ENCODE measurements around the gene EGLN1.

The EGLN1 gene

DNA sequence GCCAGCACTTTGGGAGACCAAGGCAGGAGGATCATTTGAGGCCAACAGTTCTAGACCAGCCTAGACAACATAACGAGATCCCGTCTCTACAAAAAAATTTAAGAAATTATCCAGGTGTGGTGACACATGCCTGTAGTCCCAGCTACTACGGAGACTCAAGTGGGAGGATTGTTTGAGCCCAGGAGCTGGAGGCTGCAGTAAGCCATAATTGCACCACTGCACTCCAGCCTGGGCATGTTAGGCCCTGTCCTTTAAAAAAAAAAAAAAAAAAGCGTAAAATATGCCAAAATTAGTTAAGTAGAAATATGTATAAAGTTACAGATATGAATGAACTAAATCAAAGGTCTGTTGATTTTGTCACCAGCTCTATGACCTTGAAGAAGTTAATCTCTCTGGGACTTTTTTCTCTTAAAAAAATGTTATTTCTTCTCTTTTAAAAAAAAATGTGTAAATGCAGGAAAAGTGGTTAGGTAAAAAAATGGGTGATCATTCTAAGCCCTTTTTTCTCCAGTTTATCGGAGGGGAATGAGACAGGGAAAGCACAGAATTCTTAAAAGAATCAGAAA, 7.0 kb downstream of the EGLN1 start:
- TF ChIP-seq, protein P1, sequence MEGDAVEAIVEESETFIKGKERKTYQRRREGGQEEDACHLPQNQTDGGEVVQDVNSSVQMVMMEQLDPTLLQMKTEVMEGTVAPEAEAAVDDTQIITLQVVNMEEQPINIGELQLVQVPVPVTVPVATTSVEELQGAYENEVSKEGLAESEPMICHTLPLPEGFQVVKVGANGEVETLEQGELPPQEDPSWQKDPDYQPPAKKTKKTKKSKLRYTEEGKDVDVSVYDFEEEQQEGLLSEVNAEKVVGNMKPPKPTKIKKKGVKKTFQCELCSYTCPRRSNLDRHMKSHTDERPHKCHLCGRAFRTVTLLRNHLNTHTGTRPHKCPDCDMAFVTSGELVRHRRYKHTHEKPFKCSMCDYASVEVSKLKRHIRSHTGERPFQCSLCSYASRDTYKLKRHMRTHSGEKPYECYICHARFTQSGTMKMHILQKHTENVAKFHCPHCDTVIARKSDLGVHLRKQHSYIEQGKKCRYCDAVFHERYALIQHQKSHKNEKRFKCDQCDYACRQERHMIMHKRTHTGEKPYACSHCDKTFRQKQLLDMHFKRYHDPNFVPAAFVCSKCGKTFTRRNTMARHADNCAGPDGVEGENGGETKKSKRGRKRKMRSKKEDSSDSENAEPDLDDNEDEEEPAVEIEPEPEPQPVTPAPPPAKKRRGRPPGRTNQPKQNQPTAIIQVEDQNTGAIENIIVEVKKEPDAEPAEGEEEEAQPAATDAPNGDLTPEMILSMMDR (IDR thresholded peaks at IDR 0.05) = no peak
- TF ChIP-seq ZFX (IDR thresholded peaks at IDR 0.05; ENCODE audit: borderline replicate concordance) = no peak
- H3K27ac ChIP-seq = no peak overlapping the region

DNA sequence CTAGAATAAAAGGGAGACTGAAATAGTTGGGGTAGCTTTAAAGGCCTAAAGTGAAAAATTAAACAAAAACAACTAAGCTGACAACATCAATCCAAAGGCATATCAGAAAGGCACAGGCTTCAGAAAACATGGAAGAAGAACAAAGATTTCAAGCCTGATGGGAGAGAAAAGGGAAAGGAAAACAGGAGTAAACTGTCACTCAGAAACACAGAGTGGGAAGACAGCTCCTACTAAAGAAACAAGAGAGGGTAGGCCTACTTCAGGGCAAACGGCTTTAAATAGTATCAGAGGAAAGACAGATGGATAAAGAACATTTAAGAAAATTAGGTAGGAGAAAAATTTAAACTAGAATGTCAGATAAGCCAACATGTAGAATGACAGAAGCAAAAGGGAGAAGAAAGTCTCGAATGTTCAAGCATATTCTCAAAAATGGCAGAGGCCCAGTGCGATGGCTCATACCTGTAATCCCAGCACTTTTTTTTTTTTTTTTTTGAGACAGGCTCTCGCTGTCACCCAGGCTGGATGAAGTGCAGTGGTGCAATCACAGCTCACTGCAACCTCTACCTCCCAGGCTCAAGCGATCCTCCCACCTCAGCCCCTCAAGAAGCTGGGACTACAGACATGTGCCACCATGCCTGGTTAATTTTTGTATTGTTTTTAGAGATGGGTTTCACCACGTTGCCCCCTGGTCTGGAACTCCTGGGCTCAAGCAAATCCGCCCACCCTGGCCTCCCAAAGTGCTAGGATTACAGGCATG, 7.6 kb downstream of the EGLN1 start:
- no peak overlapping the region for H3K27ac ChIP-seq
- TF ChIP-seq, protein P1 (IDR thresholded peaks at IDR 0.05) = no peak
- TF ChIP-seq ZFX (IDR thresholded peaks at IDR 0.05; ENCODE audit: borderline replicate concordance) = no peak

DNA sequence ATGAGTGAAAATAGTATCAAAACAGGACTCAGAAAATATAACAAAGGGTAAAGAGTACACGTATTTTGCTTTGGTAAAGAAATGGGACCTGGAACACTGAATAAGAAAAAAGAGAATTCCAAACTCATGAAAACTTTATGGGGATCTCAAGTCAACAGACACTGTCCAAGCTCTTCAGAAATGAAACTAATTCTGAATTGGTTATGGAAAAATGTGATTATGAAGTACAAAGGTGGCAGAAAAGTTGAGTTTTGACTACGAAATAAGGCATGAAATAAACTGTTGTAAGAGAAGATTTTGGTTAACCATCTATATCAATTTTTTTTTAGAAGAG, 8.4 kb downstream of the EGLN1 start:
- H3K27ac ChIP-seq = no peak overlapping the region
- no peak for TF ChIP-seq ZFX (IDR thresholded peaks at IDR 0.05; ENCODE audit: borderline replicate concordance)
- TF ChIP-seq, protein P1 (IDR thresholded peaks at IDR 0.05) = no peak

DNA sequence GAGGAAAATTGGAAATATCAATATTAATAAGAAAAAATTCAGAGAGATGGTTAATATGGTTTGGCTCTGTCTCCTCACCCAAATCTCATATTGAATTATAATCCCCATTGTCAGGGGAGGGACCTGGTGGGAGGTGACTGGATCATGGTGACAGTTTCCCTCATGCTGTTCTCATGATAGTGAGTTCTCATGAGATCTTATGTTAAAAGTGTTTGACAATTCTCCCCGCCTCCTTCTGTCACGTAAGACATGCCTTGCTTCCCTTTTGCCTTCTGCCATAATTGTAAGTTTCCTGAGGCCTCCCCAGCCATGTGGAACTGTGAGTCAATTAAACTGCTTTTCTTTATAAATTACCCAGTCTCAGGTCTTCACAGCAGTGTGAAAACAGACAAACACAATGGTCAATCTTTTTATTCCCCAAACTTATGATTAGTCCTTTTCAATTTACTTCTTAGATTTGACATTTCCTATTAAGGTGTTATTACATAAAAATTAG, 11.0 kb downstream of the EGLN1 start:
- H3K27ac ChIP-seq = no peak overlapping the region
- TF ChIP-seq ZFX (IDR thresholded peaks at IDR 0.05; ENCODE audit: borderline replicate concordance) = no peak
- TF ChIP-seq, protein P1 (IDR thresholded peaks at IDR 0.05) = no peak

DNA sequence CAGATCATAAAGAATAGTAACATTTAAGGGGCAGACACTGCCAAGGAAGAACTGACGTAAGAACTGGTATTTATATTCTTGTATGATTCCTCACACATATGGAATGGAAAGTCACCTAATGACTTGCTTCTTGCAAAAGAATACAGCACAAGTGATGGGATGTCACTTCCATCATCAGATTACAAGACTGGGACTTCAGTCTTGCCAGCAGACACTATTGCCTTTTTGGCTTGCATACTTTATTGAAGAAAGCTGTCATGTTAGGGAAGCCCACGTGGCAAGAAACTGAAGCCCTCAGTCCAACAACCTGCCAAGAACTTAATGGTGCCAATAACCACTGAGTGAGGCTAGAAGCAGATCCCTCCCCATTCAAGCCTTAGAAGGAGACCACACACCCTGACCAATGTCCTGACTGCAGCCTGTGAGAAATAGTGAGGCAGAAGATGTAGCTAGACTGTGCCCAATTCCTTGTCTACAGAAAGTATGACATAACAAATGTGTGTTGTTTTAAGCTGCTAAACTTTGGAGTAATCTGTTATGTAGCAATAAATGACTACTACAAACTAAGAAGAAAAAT, 12.0 kb downstream of the EGLN1 start:
- no peak overlapping the region for H3K27ac ChIP-seq
- no peak for TF ChIP-seq ZFX (IDR thresholded peaks at IDR 0.05; ENCODE audit: borderline replicate concordance)
- TF ChIP-seq, protein P1 (IDR thresholded peaks at IDR 0.05) = no peak

DNA sequence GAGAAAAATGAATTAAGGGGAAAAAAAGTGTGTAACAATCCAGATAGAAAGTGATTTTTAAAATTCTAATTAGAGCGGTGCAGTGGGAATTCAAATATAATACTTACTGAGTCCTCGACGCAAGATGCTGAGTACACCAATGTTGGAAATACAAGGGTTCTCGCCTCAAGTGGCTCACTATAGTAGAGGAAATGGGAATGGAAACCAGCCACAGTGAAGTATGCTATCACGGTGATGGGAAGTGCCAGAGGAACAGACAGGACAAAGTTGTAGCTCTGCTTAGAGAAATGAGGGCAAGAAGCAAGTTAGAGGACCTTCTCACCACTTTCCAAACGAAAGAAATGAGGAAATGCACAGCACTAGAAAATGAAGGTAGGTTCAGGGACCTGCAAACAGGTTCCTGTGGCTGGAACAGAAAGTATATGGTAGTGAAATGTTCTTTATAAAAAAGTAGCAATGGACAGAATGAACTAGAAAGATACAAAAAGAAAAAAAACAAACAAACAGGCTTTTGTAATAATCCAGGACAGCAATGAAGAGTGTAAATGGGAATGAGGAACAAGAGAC, 13.5 kb downstream of the EGLN1 start:
- no peak overlapping the region for H3K27ac ChIP-seq
- TF ChIP-seq, protein P1 (IDR thresholded peaks at IDR 0.05) = no peak
- no peak for TF ChIP-seq ZFX (IDR thresholded peaks at IDR 0.05; ENCODE audit: borderline replicate concordance)

All from 22Rv1 (cell line).